CD4-positive, alpha-beta T cell (primary cell): ENCODE measurements around the gene SDK1. TPM values are rescaled to one million over a fixed set of nuclear protein-coding genes. Genes with fewer than 3 reads are reported as not detected.

Experiments
- ATAC-seq: fragments of 200-7000 bp; cut with Tn5 transposase; one replicate; pipeline ENCODE4 v1.10.0; 2022; ENCODE audit warnings: mild to moderate bottlenecking; ENCODE audit not compliant: poor library complexity
- CTCF ChIA-PET: fragments of 350-600 bp; sonication (Branson Sonifier 250); formaldehyde crosslinking; loops from one replicate; lab custom pipeline; 2021; ENCODE audit warnings: antibody characterized with exemption, inconsistent platforms; lab: Charles Lee
- POLR2A ChIA-PET: fragments of 350-600 bp; sonication (Branson Sonifier 250); formaldehyde crosslinking; loops from one replicate; lab custom pipeline; 2021; ENCODE audit warnings: antibody characterized with exemption, inconsistent platforms; lab: Charles Lee
- DNase-seq, 14 experiments: peaks; one replicate each; pipeline ENCODE4 v3.0.0-alpha.2; 2013 to 2020; ENCODE audit warnings: mixed read lengths in 2 of 14
- H3K27ac ChIP-seq, 2 donors: one replicate each; pipeline versions ENCODE4 v1.5.1 to v1.7.0; 2013; ENCODE audit warnings: low read length in 2 of 2, low read depth in 1 of 2, mild to moderate bottlenecking in 1 of 2
- H3K27me3 ChIP-seq, 2 experiments: 1 replicate in 1 of 2; 2 replicates in 1 of 2; pipeline versions ENCODE4 v1.6.1 to v1.7.0; 2013; ENCODE audit warnings: low read length in 2 of 2, control low read depth in 1 of 2, mild to moderate bottlenecking in 1 of 2, moderate library complexity in 1 of 2; ENCODE audit not compliant: insufficient read depth in 2 of 2, control insufficient read depth in 1 of 2
- H3K36me3 ChIP-seq: one replicate; pipeline ENCODE4 v1.6.1; 2013; ENCODE audit warnings: low read length, control low read depth; ENCODE audit not compliant: insufficient read depth
- H3K4me1 ChIP-seq: one replicate; pipeline ENCODE4 v1.6.1; 2013; ENCODE audit warnings: low read length, control low read depth; ENCODE audit not compliant: insufficient read depth
- H3K4me3 ChIP-seq: one replicate; pipeline ENCODE4 v1.5.1; 2013; ENCODE audit warnings: mild to moderate bottlenecking, low read length, moderate library complexity
- H3K9me3 ChIP-seq, 2 experiments: 1 replicate in 1 of 2; 2 replicates in 1 of 2; pipeline versions ENCODE4 v1.6.1 to v1.7.0; 2013; ENCODE audit warnings: low read length in 2 of 2, mild to moderate bottlenecking in 2 of 2, control low read depth in 1 of 2, moderate library complexity in 1 of 2; ENCODE audit not compliant: control insufficient read depth in 1 of 2, insufficient read depth in 1 of 2
- H3K27ac Mint-ChIP-seq: one replicate; pipeline ENCODE4 v1.8.0; 2020; ENCODE audit warnings: mixed read lengths
- H3K27me3 Mint-ChIP-seq: one replicate; pipeline ENCODE4 v1.8.0; 2021; ENCODE audit warnings: mixed read lengths
- H3K36me3 Mint-ChIP-seq: one replicate; pipeline ENCODE4 v1.8.0; 2021; ENCODE audit warnings: low read depth, mixed read lengths
- H3K4me1 Mint-ChIP-seq: one replicate; pipeline ENCODE4 v1.8.0; 2021; ENCODE audit warnings: low read depth, mixed read lengths
- H3K4me3 Mint-ChIP-seq: one replicate; pipeline ENCODE4 v1.8.0; 2020; ENCODE audit warnings: mild to moderate bottlenecking, mixed read lengths
- H3K9me3 Mint-ChIP-seq: one replicate; pipeline ENCODE4 v1.8.0; 2020; ENCODE audit warnings: mixed read lengths
- CTCF ChIP-seq: fragments of 200-600 bp; IDR thresholded peaks from one replicate; pipeline ENCODE4 v1.8.0; 2022; ENCODE audit warnings: antibody characterized with exemption, mild to moderate bottlenecking
- intact Hi-C, 2 experiments: fragments of 100-400 bp; cut with DNase I in 1 of 2; cut with micrococcal nuclease in 1 of 2; formaldehyde crosslinking; loops; one replicate each; pipeline versions ENCODE4 v1.15.1 to v1.9.0; 2023 to 2025; cut with DNase I, micrococcal nuclease
- total RNA-seq, 174 experiments: library from RNA in 2 of 174; stranded (reverse) in 2 of 174; gene quantifications; one replicate each; pipeline ENCODE4 v1.2.3 and lab custom pipeline; 2021 to 2026

SDK1 gene
- total RNA-seq, 2 experiments from 2014 or later = 1.1 to 1.3 TPM

GRCh38 chr7:4156190-4156589, 855.1 kb downstream of the SDK1 start:
- Mint-ChIP-seq H3K27me3 (no peaks in the 10 kb centered on the region), H3K27ac (no peak overlapping the region), H3K4me3 (no peak overlapping the region), H3K4me1 (no peaks in the 10 kb centered on the region), H3K36me3 (no peaks in the 10 kb centered on the region), H3K9me3 (no peaks in the 10 kb centered on the region)
- no peak overlapping the region for H3K4me3 ChIP-seq
- ChIA-PET POLR2A (no interaction called here), CTCF (no interaction called here)
- TF ChIP-seq CTCF = no peak
- DNase-seq (no peak), ATAC-seq (no peak)
- no peaks in the 10 kb centered on the region for H3K27me3 ChIP-seq
- H3K9me3 ChIP-seq = no peaks in the 10 kb centered on the region
- no peak overlapping the region for H3K27ac ChIP-seq
- no peaks in the 10 kb centered on the region for H3K4me1 ChIP-seq
- H3K36me3 ChIP-seq = no peaks in the 10 kb centered on the region
- intact Hi-C loops = no loop called here

- Histone ChIP-seq H3K27ac (no peak overlapping the region), H3K9me3 (no peaks in the 10 kb centered on the region), H3K27me3 (no peaks in the 10 kb centered on the region), H3K4me1 (no peaks in the 10 kb centered on the region), H3K4me3 (no peak overlapping the region), H3K36me3 (no peaks in the 10 kb centered on the region)
- Mint-ChIP-seq H3K9me3 (no peaks in the 10 kb centered on the region), H3K27me3 (no peaks in the 10 kb centered on the region), H3K4me3 (no peak overlapping the region), H3K36me3 (no peaks in the 10 kb centered on the region), H3K4me1 (no peaks in the 10 kb centered on the region), H3K27ac (no peak overlapping the region)
- ATAC-seq = no peak
- intact Hi-C loops = no loop called here
- no peak for TF ChIP-seq CTCF
- ChIA-PET POLR2A (no interaction called here), CTCF (no interaction called here)
- no peak for DNase-seq
Measured at GRCh38 chr7:4157651-4158050, 856.6 kb downstream of the SDK1 start.

GRCh38 chr7:4158441-4159153, 857.5 kb downstream of the SDK1 start:
- Mint-ChIP-seq H3K4me3 (no peak overlapping the region), H3K9me3 (no peaks in the 10 kb centered on the region), H3K36me3 (no peaks in the 10 kb centered on the region), H3K27ac (no peak overlapping the region), H3K4me1 (no peaks in the 10 kb centered on the region), H3K27me3 (no peaks in the 10 kb centered on the region)
- CTCF ChIA-PET = no interaction called here
- DNase-seq (no peak), ATAC-seq (no peak)
- no peaks in the 10 kb centered on the region for H3K4me1 ChIP-seq
- H3K27me3 ChIP-seq = no peaks in the 10 kb centered on the region
- H3K4me3 ChIP-seq = no peak overlapping the region
- no peak overlapping the region for H3K27ac ChIP-seq
- H3K9me3 ChIP-seq = no peaks in the 10 kb centered on the region
- intact Hi-C loops = no loop called here
- no peaks in the 10 kb centered on the region for H3K36me3 ChIP-seq
- POLR2A ChIA-PET = no interaction called here
- TF ChIP-seq CTCF = no peak
